Measurements from ENCODE around the gene DNAH14.
"Not testable (repeated sequence)": the region's sequence is repeated elsewhere in the genome, so short reads cannot be mapped to it uniquely, and the experiment has no call there.

The DNAH14 gene

GRCh38 chr1:224995602-224996001 is 66.1 kb downstream of the DNAH14 start:
- H3K27ac ChIP-seq = no peak overlapping the region
- TF ChIP-seq CTCF (IDR thresholded peaks at IDR 0.05) (no peak), ZFX (IDR thresholded peaks at IDR 0.05; ENCODE audit: borderline replicate concordance) (no peak)

- H3K27ac ChIP-seq = no peak overlapping the region
- TF ChIP-seq CTCF (IDR thresholded peaks at IDR 0.05) = no peak
- TF ChIP-seq ZFX (IDR thresholded peaks at IDR 0.05; ENCODE audit: borderline replicate concordance) = no peak
Measured at GRCh38 chr1:224996266-224996665, 66.8 kb downstream of the DNAH14 start.

GRCh38 chr1:224998185-224998584 is 68.7 kb downstream of the DNAH14 start:
- no peak overlapping the region for H3K27ac ChIP-seq
- TF ChIP-seq ZFX (IDR thresholded peaks at IDR 0.05; ENCODE audit: borderline replicate concordance) (no peak), CTCF (IDR thresholded peaks at IDR 0.05) (no peak)

GRCh38 chr1:225004396-225004795 is 74.9 kb downstream of the DNAH14 start:
- H3K27ac ChIP-seq = no peak overlapping the region
- peak; percentile 54 for TF ChIP-seq CTCF (IDR thresholded peaks at IDR 0.05)
- TF ChIP-seq ZFX (IDR thresholded peaks at IDR 0.05; ENCODE audit: borderline replicate concordance) = no peak

GRCh38 chr1:225006352-225006751 is 76.9 kb downstream of the DNAH14 start:
- H3K27ac ChIP-seq = not testable (repeated sequence)

- not testable (repeated sequence) for H3K27ac ChIP-seq
Measured at GRCh38 chr1:225008050-225008449, 78.6 kb downstream of the DNAH14 start.

GRCh38 chr1:225021037-225021436 is 91.6 kb downstream of the DNAH14 start:
- TF ChIP-seq CTCF (IDR thresholded peaks at IDR 0.05) (no peak), ZFX (IDR thresholded peaks at IDR 0.05; ENCODE audit: borderline replicate concordance) (no peak)
- no peak overlapping the region for H3K27ac ChIP-seq

GRCh38 chr1:225026701-225027100 is 97.2 kb downstream of the DNAH14 start:
- TF ChIP-seq CTCF (IDR thresholded peaks at IDR 0.05) (no peak), ZFX (IDR thresholded peaks at IDR 0.05; ENCODE audit: borderline replicate concordance) (no peak)
- H3K27ac ChIP-seq = no peak overlapping the region

- peak overlapping the region; percentile 32 for H3K27ac ChIP-seq
Measured at GRCh38 chr1:225036441-225036840, 107.0 kb downstream of the DNAH14 start.

All from 22Rv1 (cell line).